OCI-LY7 (cell line): ENCODE data around the gene FANCC. TPM values are rescaled to one million over a fixed set of nuclear protein-coding genes. Genes with fewer than 3 reads are reported as not detected.

ENCODE experiments used
- BruUV-seq: library from RNA; stranded (reverse); fragments of 400-500 nt; replicated peaks from 2 replicates; lab custom pipeline; 2021; lab: Mats Ljungman, UMichigan
- CTCF ChIA-PET: fragments of 300-600 bp; sonication (Branson Sonifier 250); formaldehyde crosslinking; loops from one replicate; lab custom pipeline; 2022; ENCODE audit warnings: antibody characterized with exemption; ENCODE audit not compliant: unreplicated experiment; lab: Charles Lee
- POLR2A ChIA-PET: fragments of 300-600 bp; sonication (Branson Sonifier 250); formaldehyde crosslinking; loops from one replicate; lab custom pipeline; 2022; ENCODE audit warnings: antibody characterized with exemption; lab: Charles Lee
- DNase-seq: peaks from one replicate; pipeline ENCODE4 v3.0.0-alpha.2; 2015; ENCODE audit warnings: low spot score
- H2AFZ ChIP-seq: fragments of 200-600 bp; sonication (generic), shearing (Covaris generic); 2 replicates; pipeline ENCODE4 v1.6.1; 2014; ENCODE audit warnings: mild to moderate bottlenecking, antibody characterized with exemption, low read length, moderate library complexity
- H3K27ac ChIP-seq: fragments of 200-600 bp; sonication (generic); 2 replicates; pipeline ENCODE4 v1.5.1; 2014; ENCODE audit warnings: mixed run types, low read depth, mild to moderate bottlenecking, moderate library complexity, low read length, inconsistent platforms; ENCODE audit not compliant: poor library complexity, severe bottlenecking
- H3K36me3 ChIP-seq: fragments of 200-600 bp; sonication (generic); 2 replicates; pipeline ENCODE4 v1.6.1; 2014; ENCODE audit warnings: mild to moderate bottlenecking, antibody characterized with exemption, low read length, moderate library complexity, mixed read lengths; ENCODE audit not compliant: insufficient read depth
- H3K4me1 ChIP-seq: fragments of 200-600 bp; sonication (generic); 2 replicates; pipeline ENCODE4 v1.5.1; 2014; ENCODE audit warnings: mild to moderate bottlenecking, low read length; ENCODE audit not compliant: insufficient read depth, poor library complexity, severe bottlenecking
- H3K4me2 ChIP-seq: fragments of 200-600 bp; sonication (generic); 2 replicates; pipeline ENCODE4 v1.6.1; 2014; ENCODE audit warnings: mild to moderate bottlenecking, low read length
- H3K4me3 ChIP-seq: fragments of 200-600 bp; sonication (generic); 2 replicates; pipeline ENCODE4 v1.5.1; 2014; ENCODE audit warnings: mild to moderate bottlenecking, low read depth, low read length; ENCODE audit not compliant: poor library complexity, severe bottlenecking
- H3K79me2 ChIP-seq: fragments of 200-600 bp; sonication (generic); 2 replicates; pipeline ENCODE4 v1.6.1; 2016; ENCODE audit warnings: low read depth, mild to moderate bottlenecking, low read length, moderate library complexity, mixed read lengths; ENCODE audit not compliant: insufficient read depth
- H3K9me2 ChIP-seq: fragments of 200-600 bp; sonication (generic); 2 replicates; pipeline ENCODE4 v1.6.1; 2016; ENCODE audit warnings: mild to moderate bottlenecking, low read length, mixed read lengths; ENCODE audit not compliant: insufficient read depth
- H3K9me3 ChIP-seq: fragments of 200-600 bp; sonication (generic); 2 replicates; pipeline ENCODE4 v1.6.1; 2014; ENCODE audit warnings: mild to moderate bottlenecking, mixed run types, low read length, mixed read lengths
- H4K20me1 ChIP-seq: fragments of 200-600 bp; sonication (generic); 2 replicates; pipeline ENCODE4 v1.6.1; 2014; ENCODE audit warnings: mild to moderate bottlenecking, antibody characterized with exemption, low read length, moderate library complexity, mixed read lengths; ENCODE audit not compliant: insufficient read depth
- CTCF ChIP-seq: fragments of 200-600 bp; sonication (generic); conservative IDR thresholded peaks from 2 replicates; pipeline ENCODE4 v1.5.1; 2014; ENCODE audit warnings: mild to moderate bottlenecking, antibody characterized with exemption, low read length, moderate library complexity, mixed read lengths
- EZH2phosphoT487 ChIP-seq: fragments of 200-600 bp; sonication (generic); IDR thresholded peaks from 2 replicates; pipeline ENCODE4 v1.6.1; 2018; ENCODE audit warnings: low read depth, borderline replicate concordance, mild to moderate bottlenecking, mixed run types, antibody characterized with exemption, low read length, moderate library complexity, mixed read lengths
- intact Hi-C: fragments of 100-400 bp; cut with micrococcal nuclease; formaldehyde crosslinking; loops from one replicate; pipeline ENCODE4 v1.10.0; 2022; ENCODE audit not compliant: unreplicated experiment
- total RNA-seq, 2 experiments: library from RNA; depleted of rRNA in 1 of 2; stranded (reverse); fragments of >200 nt in 1 of 2; shearing (Covaris generic) in 1 of 2; gene quantifications; 2 replicates each; pipeline ENCODE4 v1.2.3, GENCODE V29; 2014 to 2022

The FANCC gene
- total RNA-seq, 2 experiments from 2014 or later = 13.9 to 28.7 TPM

- no peaks in the 10 kb centered on the region for H3K79me2 ChIP-seq
- POLR2A ChIA-PET = interaction anchor here (0.6 kb wide), 1 partner anchor 13 kb away, joined by 3 read pairs; no protein-coding TSS in a partner anchor
- no peaks in the 10 kb centered on the region for H3K4me1 ChIP-seq
- H2AFZ ChIP-seq = no peak overlapping the region
- H3K4me3 ChIP-seq = no peak overlapping the region
- CTCF ChIA-PET = no interaction called here
- H3K36me3 ChIP-seq = no peaks in the 10 kb centered on the region
- no peak overlapping the region for H3K4me2 ChIP-seq
- H3K9me3 ChIP-seq = no peaks in the 10 kb centered on the region
- no peak for DNase-seq
- no peaks in the 10 kb centered on the region for H4K20me1 ChIP-seq
- TF ChIP-seq EZH2phosphoT487 = no peak
- no peak overlapping the region for H3K27ac ChIP-seq
- BruUV-seq = no TSS peak
- no peaks in the 10 kb centered on the region for H3K9me2 ChIP-seq
- intact Hi-C loops = no loop called here
These were observed 255.5 kb downstream of the FANCC start for GRCh38 chr9:95061916-95062595.

GRCh38 chr9:95060916-95061315, 256.6 kb downstream of the FANCC start:
- TF ChIP-seq EZH2phosphoT487 (no peak), CTCF (no peak)
- no peaks in the 10 kb centered on the region for H3K9me2 ChIP-seq
- ChIA-PET POLR2A (no interaction called here), CTCF (no interaction called here)
- H2AFZ ChIP-seq = no peak overlapping the region
- no peaks in the 10 kb centered on the region for H4K20me1 ChIP-seq
- no TSS peak for BruUV-seq
- H3K27ac ChIP-seq = no peak overlapping the region
- H3K79me2 ChIP-seq = no peaks in the 10 kb centered on the region
- no peak overlapping the region for H3K4me3 ChIP-seq
- no peak for DNase-seq
- no peaks in the 10 kb centered on the region for H3K9me3 ChIP-seq
- H3K4me1 ChIP-seq = no peaks in the 10 kb centered on the region
- no peaks in the 10 kb centered on the region for H3K36me3 ChIP-seq
- intact Hi-C loops = no loop called here
- H3K4me2 ChIP-seq = no peak overlapping the region

- no peak for DNase-seq
- Histone ChIP-seq H3K9me3 (no peaks in the 10 kb centered on the region), H4K20me1 (no peaks in the 10 kb centered on the region), H3K79me2 (no peaks in the 10 kb centered on the region), H3K9me2 (no peaks in the 10 kb centered on the region), H3K4me1 (no peaks in the 10 kb centered on the region), H3K36me3 (no peaks in the 10 kb centered on the region), H3K27ac (no peak overlapping the region), H3K4me3 (no peak overlapping the region), H2AFZ (no peak overlapping the region), H3K4me2 (no peak overlapping the region)
- ChIA-PET CTCF (no interaction called here), POLR2A (no interaction called here)
- no peak for TF ChIP-seq EZH2phosphoT487
- intact Hi-C loops = no loop called here
- BruUV-seq = no TSS peak
These were observed 257.3 kb downstream of the FANCC start for GRCh38 chr9:95060234-95060633.
